Middle frontal gyrus (tissue), 1 donor: ENCODE measurements around the gene ASIC5.
"Not testable (repeated sequence)": the region's sequence is repeated elsewhere in the genome, so short reads cannot be mapped to it uniquely, and the experiment has no call there.

ENCODE experiments used
- DNase-seq: peaks from one replicate; pipeline ENCODE4 v3.0.0-alpha.2; 2015; ENCODE audit warnings: low spot score; ENCODE audit errors: extremely low spot score

ASIC5 gene

GRCh38 chr4:155866177-155866576, at the start of gene ASIC5:
TSS of gene ASIC5 (minus strand) at chr4:155866277. CDS start at chr4:155866226, 51 bp downstream.
- no peak for DNase-seq

GRCh38 chr4:155914782-155915181, 48.7 kb upstream of the ASIC5 start:
- no peak for DNase-seq

- no peak for DNase-seq
Measured at GRCh38 chr4:155911905-155912304, 45.8 kb upstream of the ASIC5 start.

- no peak for DNase-seq
Measured at GRCh38 chr4:155909615-155910226, 43.6 kb upstream of the ASIC5 start.

GRCh38 chr4:155908187-155909139, 42.4 kb upstream of the ASIC5 start:
- no peak for DNase-seq

GRCh38 chr4:155907556-155907955, 41.5 kb upstream of the ASIC5 start:
- no peak for DNase-seq

GRCh38 chr4:155906554-155907247, 40.6 kb upstream of the ASIC5 start:
- no peak for DNase-seq

GRCh38 chr4:155904331-155904730, 38.3 kb upstream of the ASIC5 start:
- DNase-seq, result no peak

- no peak for DNase-seq
Measured at GRCh38 chr4:155903453-155903852, 37.4 kb upstream of the ASIC5 start, which contains the start of gene TDO2. TSS of gene TDO2 (plus strand) at chr4:155903696. CDS start at chr4:155903759, 63 bp downstream.

- DNase-seq, result no peak
Measured at GRCh38 chr4:155901013-155901412, 34.9 kb upstream of the ASIC5 start.

GRCh38 chr4:155900381-155900780, 34.3 kb upstream of the ASIC5 start:
- DNase-seq, result no peak

- no peak for DNase-seq
Measured at GRCh38 chr4:155899891-155900290, 33.8 kb upstream of the ASIC5 start.

- DNase-seq, result not testable (repeated sequence)
Measured at GRCh38 chr4:155898371-155898770, 32.3 kb upstream of the ASIC5 start.

- no peak for DNase-seq
Measured at GRCh38 chr4:155891058-155891457, 25.0 kb upstream of the ASIC5 start.

- no peak for DNase-seq
Measured at GRCh38 chr4:155889946-155890345, 23.9 kb upstream of the ASIC5 start.

- DNase-seq, result no peak
Measured at GRCh38 chr4:155889031-155889793, 23.1 kb upstream of the ASIC5 start.

- no peak for DNase-seq
Measured at GRCh38 chr4:155887847-155888570, 21.9 kb upstream of the ASIC5 start.

GRCh38 chr4:155887045-155887444, 21.0 kb upstream of the ASIC5 start:
- no peak for DNase-seq

GRCh38 chr4:155885666-155886065, 19.6 kb upstream of the ASIC5 start:
- DNase-seq, result no peak

GRCh38 chr4:155883895-155884294, 17.8 kb upstream of the ASIC5 start:
- DNase-seq, result no peak
